GM23338 (cell line): ENCODE results near the gene OCIAD1. TPM values are rescaled to one million over a fixed set of nuclear protein-coding genes. Genes with fewer than 3 reads are reported as not detected.

ENCODE experiments used
- ATAC-seq: fragments of 200-7000 bp; cut with Tn5 transposase; 3 replicates; pipeline ENCODE4 v1.9.1; 2020
- DNase-seq: peaks from one replicate; pipeline ENCODE4 v3.0.0-alpha.2; 2015; ENCODE audit warnings: low spot score
- H2AFZ ChIP-seq: fragments of 200-600 bp; sonication (generic); 2 replicates; pipeline ENCODE4 v1.8.0; 2016; ENCODE audit warnings: antibody characterized with exemption, mild to moderate bottlenecking, moderate library complexity
- H3F3A ChIP-seq: fragments of 200-600 bp; sonication (generic); replicated peaks from 2 replicates; pipeline ENCODE4 v1.8.0; 2017; ENCODE audit warnings: antibody characterized with exemption, mixed run types, low read depth
- H3K27ac ChIP-seq: fragments of 200-600 bp; sonication (generic); 2 replicates; pipeline ENCODE4 v1.6.1; 2016; ENCODE audit warnings: low read depth
- H3K27me3 ChIP-seq: fragments of 200-600 bp; sonication (generic); 2 replicates; pipeline ENCODE4 v1.8.0; 2016; ENCODE audit warnings: mild to moderate bottlenecking, mixed run types, moderate library complexity; ENCODE audit not compliant: insufficient read depth
- H3K36me3 ChIP-seq: fragments of 200-600 bp; sonication (generic); 2 replicates; pipeline ENCODE4 v1.8.0; 2016; ENCODE audit warnings: mild to moderate bottlenecking; ENCODE audit not compliant: insufficient read depth
- H3K4me1 ChIP-seq: fragments of 200-600 bp; sonication (generic); 2 replicates; pipeline ENCODE4 v1.8.0; 2016; ENCODE audit warnings: mild to moderate bottlenecking, moderate library complexity; ENCODE audit not compliant: insufficient read depth
- H3K4me2 ChIP-seq: fragments of 200-600 bp; sonication (generic); 2 replicates; pipeline ENCODE4 v1.7.1; 2017; ENCODE audit warnings: mixed run types
- H3K4me3 ChIP-seq: fragments of 200-600 bp; sonication (generic); 2 replicates; pipeline ENCODE4 v1.6.1; 2016; ENCODE audit warnings: mixed run types
- H3K79me2 ChIP-seq: fragments of 200-600 bp; sonication (generic); replicated peaks from 2 replicates; pipeline ENCODE4 v1.8.0; 2017; ENCODE audit warnings: mild to moderate bottlenecking; ENCODE audit not compliant: insufficient read depth
- H3K9me2 ChIP-seq: fragments of 200-600 bp; sonication (generic); 2 replicates; pipeline ENCODE4 v1.8.0; 2017; ENCODE audit not compliant: insufficient read depth
- H4K20me1 ChIP-seq: fragments of 200-600 bp; sonication (generic); replicated peaks from 2 replicates; pipeline ENCODE4 v1.8.0; 2017; ENCODE audit warnings: mild to moderate bottlenecking; ENCODE audit not compliant: insufficient read depth
- H3K27ac Mint-ChIP-seq: 2 replicates; pipeline ENCODE4 v1.8.0; 2020; ENCODE audit warnings: inconsistent platforms, mild to moderate bottlenecking, moderate library complexity, mixed read lengths
- H3K27me3 Mint-ChIP-seq: 3 replicates; pipeline ENCODE4 v1.8.0; 2022; ENCODE audit warnings: low read depth, mild to moderate bottlenecking, moderate library complexity, mixed read lengths, inconsistent platforms; ENCODE audit not compliant: insufficient read depth, poor library complexity
- H3K36me3 Mint-ChIP-seq: 3 replicates; pipeline ENCODE4 v1.8.0; 2021; ENCODE audit warnings: low read depth, mild to moderate bottlenecking, inconsistent platforms, moderate library complexity, mixed read lengths
- H3K4me1 Mint-ChIP-seq: 3 replicates; pipeline ENCODE4 v1.8.0; 2020; ENCODE audit warnings: mild to moderate bottlenecking, inconsistent platforms, mixed read lengths
- H3K4me3 Mint-ChIP-seq: 3 replicates; pipeline ENCODE4 v1.8.0; 2021; ENCODE audit warnings: moderate library complexity, mild to moderate bottlenecking, inconsistent platforms, mixed read lengths
- H3K9me3 Mint-ChIP-seq: 3 replicates; pipeline ENCODE4 v1.8.0; 2020; ENCODE audit warnings: moderate library complexity, mild to moderate bottlenecking, inconsistent platforms, mixed read lengths
- CTCF ChIP-seq, 2 experiments: fragments of 200-600 bp in 1 of 2; sonication (generic) in 1 of 2; conservative IDR thresholded peaks; 2 replicates each; pipeline versions ENCODE4 v1.5.1 to v1.6.1; 2016 to 2017; ENCODE audit warnings: antibody characterized with exemption in 2 of 2, low read depth in 2 of 2, mild to moderate bottlenecking in 2 of 2, moderate library complexity in 1 of 2
- ETS1 ChIP-seq: IDR thresholded peaks from 2 replicates; pipeline ENCODE4 v1.6.1; 2016; ENCODE audit warnings: antibody characterized with exemption
- EZH2phosphoT487 ChIP-seq: fragments of 200-600 bp; sonication (generic); IDR thresholded peaks from one replicate; pipeline ENCODE4 v1.8.1; 2018; ENCODE audit warnings: antibody characterized with exemption; ENCODE audit not compliant: unreplicated experiment
- JUNB ChIP-seq: IDR thresholded peaks from one replicate; pipeline ENCODE4 v1.6.1; 2016; ENCODE audit warnings: antibody characterized with exemption; ENCODE audit not compliant: unreplicated experiment
- POLR2AphosphoS5 ChIP-seq: IDR thresholded peaks from 2 replicates; pipeline ENCODE4 v1.6.1; 2016; ENCODE audit warnings: antibody characterized with exemption, low read depth
- REST ChIP-seq: IDR thresholded peaks from one replicate; pipeline ENCODE4 v1.6.1; 2018; ENCODE audit warnings: antibody characterized with exemption; ENCODE audit not compliant: unreplicated experiment
- STAT1 ChIP-seq: IDR thresholded peaks from one replicate; pipeline ENCODE4 v1.6.1; 2016; ENCODE audit warnings: antibody characterized with exemption; ENCODE audit not compliant: unreplicated experiment
- ZNF114 ChIP-seq: fragments of 250-450 bp; sonication (Bioruptor Pico); IDR thresholded peaks from 2 replicates; pipeline ENCODE4 v1.5.0; 2020; ENCODE audit warnings: mild to moderate bottlenecking, moderate library complexity
- ZNF331 ChIP-seq: fragments of 250-450 bp; sonication (Bioruptor Pico); IDR thresholded peaks from 2 replicates; pipeline ENCODE4 v1.5.0; 2020; ENCODE audit warnings: low read depth, mild to moderate bottlenecking, moderate library complexity
- ZNF462 ChIP-seq: fragments of 250-450 bp; sonication (Bioruptor Pico); IDR thresholded peaks from 2 replicates; pipeline ENCODE4 v1.5.0; 2020; ENCODE audit warnings: mild to moderate bottlenecking, moderate library complexity
- polyA plus RNA-seq: library from polyadenylated mRNA; unstranded; fragments of >200 nt; fragmentation: Nextera tagmentation; extraction: Ambion mirVana; gene quantifications from 2 replicates; pipeline ENCODE4 v1.2.1, GENCODE V29; 2016
- total RNA-seq: library from RNA; depleted of rRNA; stranded (reverse); fragments of >200 nt; shearing (Covaris generic); gene quantifications from 2 replicates; pipeline ENCODE4 v1.2.3, GENCODE V29; 2014

The OCIAD1 gene
- total and polyA plus RNA-seq, 2 experiments from 2014 or later = 125 to 190 TPM

- TF ChIP-seq ZNF462 = no peak
- no peak for TF ChIP-seq JUNB
These were observed 20.8 kb downstream of the OCIAD1 start (continued) for GRCh38 chr4:48851651-48852050.

- no peak overlapping the region for H3K4me3 ChIP-seq
- no peak overlapping the region; the same call in 1 of the 2 replicates for H3K27ac Mint-ChIP-seq
- H3K4me1 Mint-ChIP-seq = no peaks in the 10 kb centered on the region
- H3K36me3 ChIP-seq = peaks cover 41% of the 10 kb centered on the region; the same call in 1 of the 2 replicates
- no peaks in the 10 kb centered on the region for H3K27me3 ChIP-seq
- no peaks in the 10 kb centered on the region for H3F3A ChIP-seq
- H3K27ac ChIP-seq = no peak overlapping the region
- no peak overlapping the region for H3K4me2 ChIP-seq
- H3K79me2 ChIP-seq = peaks cover 11% of the 10 kb centered on the region; the same call in 1 of the 2 replicates
- peaks cover 66% of the 10 kb centered on the region for H3K36me3 Mint-ChIP-seq
- peaks cover 8% of the 10 kb centered on the region; the same call in 1 of the 2 replicates for H4K20me1 ChIP-seq
- no peaks in the 10 kb centered on the region for H3K9me3 Mint-ChIP-seq
- H3K4me1 ChIP-seq = no peaks in the 10 kb centered on the region
- H3K4me3 Mint-ChIP-seq = no peak overlapping the region
- ATAC-seq = no peak
- H3K9me2 ChIP-seq = no peaks in the 10 kb centered on the region
- H3K27me3 Mint-ChIP-seq = no peaks in the 10 kb centered on the region
- no peak for DNase-seq
- no peak overlapping the region for H2AFZ ChIP-seq
- no peak for TF ChIP-seq CTCF (conservative IDR thresholded peaks at IDR 0.05; ENCODE audit: low read depth in 2 of 2)
- no peak for TF ChIP-seq STAT1
- no peak for TF ChIP-seq JUNB
- TF ChIP-seq ZNF331 (CRISPR knock-in tag) = no peak
- TF ChIP-seq REST = no peak
- TF ChIP-seq POLR2AphosphoS5 = no peak
- no peak for TF ChIP-seq ETS1
- no peak for TF ChIP-seq EZH2phosphoT487
- no peak for TF ChIP-seq ZNF114 (CRISPR knock-in tag)
These were observed 22.9 kb downstream of the OCIAD1 start for GRCh38 chr4:48853604-48854394.
